ENCODE results near the gene L3MBTL3.

L3MBTL3 gene

DNA sequence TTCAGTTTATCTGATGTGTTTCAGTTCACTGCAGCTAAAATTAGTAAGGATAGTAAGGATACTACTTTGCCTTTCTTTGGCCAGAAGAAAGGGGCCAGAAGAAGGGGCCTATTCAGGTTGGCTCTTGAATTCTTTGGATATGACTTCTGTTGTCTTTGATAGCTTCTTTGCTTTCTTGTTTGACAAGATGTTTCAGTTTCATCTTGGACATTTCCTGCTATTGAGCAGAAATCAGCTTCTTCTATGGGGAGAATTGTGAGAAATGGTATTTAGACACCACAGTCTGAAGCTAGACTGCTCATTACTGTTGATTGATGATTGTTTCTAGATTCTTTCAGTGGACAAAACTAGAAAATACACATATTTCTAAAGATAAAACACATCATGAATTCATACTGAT is 23.2 kb downstream of the L3MBTL3 start:
- no peak overlapping the region for H3K4me2 ChIP-seq
- H4K20me1 ChIP-seq: peaks cover 62% of the 10 kb centered on the region
- H3K27ac ChIP-seq: no peak overlapping the region
- H3K4me3 ChIP-seq: no peak overlapping the region
- H3K36me3 ChIP-seq: peaks cover 14% of the 10 kb centered on the region; the same call in 1 of the 2 replicates
- H3K4me1 ChIP-seq: no peaks in the 10 kb centered on the region
- H3K9me3 ChIP-seq: no peaks in the 10 kb centered on the region
- no peak overlapping the region for H3K9ac ChIP-seq
- no peaks in the 10 kb centered on the region for H3K27me3 ChIP-seq
- no peak for TF ChIP-seq Cebpa-rat (IDR thresholded peaks at IDR 0.05)

DNA sequence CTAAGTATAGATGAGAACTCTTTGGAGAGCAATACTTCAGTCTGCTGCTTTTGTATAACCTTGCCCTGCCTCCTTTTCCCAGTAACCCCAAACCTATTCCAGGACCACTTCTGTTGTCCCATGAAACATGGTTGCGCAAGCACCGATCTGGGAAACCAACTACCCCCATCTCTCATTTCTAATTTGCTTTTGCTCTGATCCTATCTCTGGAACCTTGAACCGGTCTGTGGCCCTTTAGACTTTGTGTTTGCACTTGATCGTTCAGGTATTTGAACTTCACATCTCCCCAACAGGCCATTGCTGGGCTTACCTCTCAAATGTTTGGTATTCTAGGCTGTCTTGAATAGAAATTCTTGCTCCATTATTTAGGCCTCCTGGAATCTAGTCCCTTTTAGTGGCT is 25.0 kb downstream of the L3MBTL3 start:
- Histone ChIP-seq H3K4me1 (no peaks in the 10 kb centered on the region), H3K4me2 (no peak overlapping the region), H3K4me3 (no peak overlapping the region), H3K9me3 (no peaks in the 10 kb centered on the region), H4K20me1 (peaks cover 52% of the 10 kb centered on the region), H3K27me3 (no peaks in the 10 kb centered on the region), H3K9ac (no peak overlapping the region), H3K36me3 (peaks cover 14% of the 10 kb centered on the region; the same call in 1 of the 2 replicates), H3K27ac (no peak overlapping the region)
- 0 out of 2 replicates have a peak, but pooled peaks have one; percentile 32 for TF ChIP-seq Cebpa-rat (IDR thresholded peaks at IDR 0.05)

DNA sequence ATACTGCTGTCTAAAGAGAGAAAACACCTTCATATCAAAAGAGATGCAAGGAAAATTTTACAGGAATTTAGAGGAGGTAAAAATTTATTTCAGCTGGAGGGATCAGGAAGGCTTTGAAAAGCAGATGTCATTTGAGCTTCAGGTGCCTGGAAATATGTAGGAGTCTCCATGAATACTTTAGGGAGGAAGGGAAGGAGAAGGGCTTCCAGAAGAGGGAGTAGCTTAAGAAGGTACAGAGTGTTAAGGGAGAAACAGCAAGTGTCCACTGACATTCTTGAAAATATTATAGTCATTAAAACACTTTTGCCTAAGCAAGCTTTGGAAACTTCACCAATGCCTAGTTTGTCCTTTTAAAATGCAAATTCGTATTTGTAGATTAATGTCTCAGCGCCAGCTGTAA is 27.2 kb downstream of the L3MBTL3 start:
- no peak overlapping the region for H3K27ac ChIP-seq
- H3K4me3 ChIP-seq: no peak overlapping the region
- H3K27me3 ChIP-seq: no peaks in the 10 kb centered on the region
- no peaks in the 10 kb centered on the region for H3K9me3 ChIP-seq
- H3K4me2 ChIP-seq: no peak overlapping the region
- H3K9ac ChIP-seq: no peak overlapping the region
- H3K4me1 ChIP-seq: no peaks in the 10 kb centered on the region
- TF ChIP-seq Cebpa-rat (IDR thresholded peaks at IDR 0.05): no peak
- peaks cover 37% of the 10 kb centered on the region; the same call in 1 of the 2 replicates for H4K20me1 ChIP-seq
- peaks cover 33% of the 10 kb centered on the region for H3K36me3 ChIP-seq

DNA sequence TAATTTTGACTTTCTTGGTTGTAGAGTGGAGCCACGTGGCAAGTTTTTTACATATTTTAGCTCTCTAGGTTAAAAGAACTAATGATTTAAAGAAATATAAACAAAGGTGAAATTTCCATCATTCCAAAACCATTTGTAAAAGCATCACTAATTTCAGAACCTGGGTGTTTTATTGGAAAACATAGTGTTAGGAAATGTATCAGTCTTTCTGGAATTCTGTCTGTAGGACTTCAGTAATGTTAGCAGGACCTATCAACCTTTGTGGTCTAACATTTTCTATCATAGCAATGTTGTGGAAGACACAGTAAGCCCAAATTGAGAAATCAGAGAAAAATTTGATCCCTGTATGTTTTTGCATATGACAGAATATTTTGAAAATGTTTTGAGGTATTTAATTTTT is 28.3 kb downstream of the L3MBTL3 start:
- H3K4me3 ChIP-seq: no peak overlapping the region
- H4K20me1 ChIP-seq: peaks cover 26% of the 10 kb centered on the region; the same call in 1 of the 2 replicates
- H3K27ac ChIP-seq: no peak overlapping the region
- no peak overlapping the region for H3K4me2 ChIP-seq
- no peaks in the 10 kb centered on the region for H3K27me3 ChIP-seq
- no peaks in the 10 kb centered on the region for H3K4me1 ChIP-seq
- H3K9me3 ChIP-seq: no peaks in the 10 kb centered on the region
- H3K36me3 ChIP-seq: peaks cover 41% of the 10 kb centered on the region
- no peak overlapping the region for H3K9ac ChIP-seq
- TF ChIP-seq Cebpa-rat (IDR thresholded peaks at IDR 0.05): no peak

DNA sequence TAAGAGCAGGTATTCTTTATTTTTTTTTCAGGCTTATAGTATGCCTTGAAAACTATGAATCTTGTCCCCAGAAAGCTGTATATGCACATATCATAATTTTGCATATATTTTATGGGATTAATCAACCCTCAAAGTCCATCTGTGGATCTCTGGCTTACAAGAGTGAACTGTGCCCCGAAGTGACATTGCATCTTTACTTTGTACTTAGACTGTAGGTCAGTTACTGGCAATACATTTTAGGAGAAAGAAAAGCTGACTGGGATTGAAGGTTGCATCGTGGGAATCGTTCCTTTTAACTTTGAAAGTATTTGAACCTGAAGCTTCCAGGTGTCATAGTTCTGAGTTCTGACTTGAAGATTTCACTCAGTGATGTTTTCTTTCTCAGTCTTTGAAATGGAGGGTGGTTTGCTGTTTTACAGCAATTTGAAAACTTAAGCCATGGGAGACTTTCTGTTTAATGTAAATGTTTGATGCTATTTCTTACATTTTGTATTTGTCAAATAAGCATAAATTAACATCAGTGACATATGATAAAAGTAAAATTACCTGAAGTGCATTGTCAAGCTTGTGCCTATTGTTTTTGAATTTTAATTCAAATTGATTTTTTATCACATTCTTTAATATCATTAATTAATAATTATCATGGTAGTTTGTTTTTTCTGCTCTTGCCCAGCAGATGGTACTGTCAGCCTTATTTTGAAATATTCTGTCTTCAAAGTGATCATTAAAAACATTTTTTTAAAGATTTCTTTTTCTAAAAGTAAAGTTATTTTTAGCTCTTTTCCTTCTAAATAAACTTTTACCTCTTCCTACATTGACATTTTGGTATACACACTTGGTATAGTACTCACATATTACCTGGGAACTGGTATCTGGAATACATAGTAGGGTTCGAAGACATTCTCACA is 29.0 kb downstream of the L3MBTL3 start:
- peaks cover 48% of the 10 kb centered on the region for H3K36me3 ChIP-seq
- H3K4me2 ChIP-seq: no peak overlapping the region
- no peak overlapping the region for H3K27ac ChIP-seq
- H3K9ac ChIP-seq: no peak overlapping the region
- H3K4me3 ChIP-seq: no peak overlapping the region
- peaks cover 25% of the 10 kb centered on the region; the same call in 1 of the 2 replicates for H4K20me1 ChIP-seq
- no peaks in the 10 kb centered on the region for H3K27me3 ChIP-seq
- no peak for TF ChIP-seq Cebpa-rat (IDR thresholded peaks at IDR 0.05)
- no peaks in the 10 kb centered on the region for H3K9me3 ChIP-seq
- no peaks in the 10 kb centered on the region for H3K4me1 ChIP-seq

DNA sequence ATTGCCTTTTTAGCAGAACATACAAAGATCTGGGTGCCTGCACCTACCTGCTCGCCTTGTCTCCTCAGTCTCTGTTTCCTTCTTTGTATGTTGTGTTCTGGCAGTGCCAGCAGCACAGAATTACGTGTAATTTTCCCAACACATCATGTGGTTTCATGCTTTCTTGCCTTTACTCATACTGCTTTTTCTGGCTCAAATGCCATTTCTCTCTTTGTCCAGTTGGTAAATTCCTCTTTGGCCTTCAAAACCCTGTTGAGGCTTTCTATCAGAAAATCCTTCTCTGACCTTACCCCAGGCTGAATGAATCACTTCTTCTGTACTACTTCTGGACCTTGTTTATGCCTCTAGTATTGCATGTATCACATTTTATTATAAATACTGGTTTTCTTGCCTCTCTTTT is 31.8 kb downstream of the L3MBTL3 start:
- Histone ChIP-seq H3K4me1 (no peaks in the 10 kb centered on the region), H3K9me3 (no peaks in the 10 kb centered on the region), H3K27ac (no peak overlapping the region), H3K9ac (no peak overlapping the region), H4K20me1 (peaks cover 15% of the 10 kb centered on the region; the same call in 1 of the 2 replicates), H3K27me3 (no peaks in the 10 kb centered on the region), H3K4me3 (no peak overlapping the region), H3K4me2 (no peak overlapping the region), H3K36me3 (peaks cover 67% of the 10 kb centered on the region)
- no peak for TF ChIP-seq Cebpa-rat (IDR thresholded peaks at IDR 0.05)

DNA sequence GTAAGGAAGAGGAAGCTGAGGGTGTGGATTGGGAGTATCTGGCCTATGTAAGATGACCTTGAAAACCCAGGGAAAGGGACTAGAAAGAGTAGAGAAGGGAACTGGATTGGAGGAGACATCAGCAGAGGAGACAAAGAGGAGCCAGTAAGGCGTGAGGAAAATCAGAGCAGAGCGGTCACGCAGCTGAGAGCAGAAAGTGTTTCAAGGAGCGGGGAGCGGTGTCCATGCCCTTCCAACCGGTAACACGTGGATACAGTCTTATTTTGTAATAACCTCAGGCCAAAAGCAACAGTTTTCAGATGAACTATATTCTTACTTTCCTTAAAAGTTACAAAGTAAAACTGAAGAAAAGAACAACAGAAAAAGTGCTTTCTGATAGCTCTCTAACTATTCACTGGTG is 36.3 kb downstream of the L3MBTL3 start:
- no peak overlapping the region for H3K9ac ChIP-seq
- no peaks in the 10 kb centered on the region for H3K9me3 ChIP-seq
- H3K4me2 ChIP-seq: no peak overlapping the region
- H4K20me1 ChIP-seq: no peaks in the 10 kb centered on the region
- H3K27ac ChIP-seq: no peak overlapping the region
- H3K4me1 ChIP-seq: no peaks in the 10 kb centered on the region
- H3K36me3 ChIP-seq: peaks cover 82% of the 10 kb centered on the region
- no peaks in the 10 kb centered on the region for H3K27me3 ChIP-seq
- H3K4me3 ChIP-seq: no peak overlapping the region
- no peak for TF ChIP-seq Cebpa-rat (IDR thresholded peaks at IDR 0.05)

DNA sequence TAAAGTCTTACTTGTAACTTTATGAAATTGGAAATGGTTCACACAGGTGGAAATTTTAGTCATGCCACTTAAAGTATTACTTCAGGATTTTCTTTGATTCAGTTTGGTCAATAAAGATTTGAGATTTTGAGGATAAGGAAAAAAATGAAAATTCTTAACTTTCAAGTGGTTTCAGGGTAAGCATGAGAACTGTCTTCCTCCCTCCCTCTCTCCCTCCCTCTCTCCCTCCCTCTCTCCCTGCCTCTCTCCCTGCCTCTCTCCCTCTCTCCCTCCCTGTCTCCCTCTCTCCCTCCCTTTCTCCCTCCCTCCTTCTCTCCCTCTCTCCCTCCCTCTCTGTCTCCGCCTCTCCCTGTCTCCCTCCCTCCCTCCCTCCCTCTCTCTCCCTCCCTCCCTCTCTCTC is 36.9 kb downstream of the L3MBTL3 start:
- no peaks in the 10 kb centered on the region for H3K27me3 ChIP-seq
- no peak for TF ChIP-seq Cebpa-rat (IDR thresholded peaks at IDR 0.05)
- no peaks in the 10 kb centered on the region for H3K9me3 ChIP-seq
- H3K9ac ChIP-seq: no peak overlapping the region
- H3K4me1 ChIP-seq: no peaks in the 10 kb centered on the region
- H3K4me3 ChIP-seq: no peak overlapping the region
- no peak overlapping the region for H3K4me2 ChIP-seq
- no peak overlapping the region for H3K27ac ChIP-seq
- H4K20me1 ChIP-seq: no peaks in the 10 kb centered on the region
- peaks cover 82% of the 10 kb centered on the region for H3K36me3 ChIP-seq

DNA sequence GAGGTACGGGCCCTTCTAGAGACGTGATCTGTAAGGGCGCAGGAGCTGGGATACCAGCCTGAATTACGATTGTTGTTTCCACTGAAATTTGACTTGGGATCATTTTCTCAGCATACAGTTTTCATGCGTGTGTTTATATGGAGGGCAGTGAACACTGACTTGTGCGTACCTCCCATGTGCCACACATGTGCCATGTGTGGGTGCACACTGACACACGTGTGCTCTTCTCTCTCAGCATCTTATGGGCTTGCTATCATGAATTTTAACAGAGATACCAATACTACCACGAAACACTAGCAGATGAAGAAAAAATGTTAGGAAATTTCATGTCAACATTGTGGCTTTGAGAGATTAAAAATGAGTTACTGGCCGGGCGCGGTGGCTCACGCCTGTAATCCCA is 39.1 kb downstream of the L3MBTL3 start:
- Histone ChIP-seq H3K27ac (no peak overlapping the region), H3K9me3 (no peaks in the 10 kb centered on the region), H3K4me2 (no peak overlapping the region), H3K36me3 (peaks cover 82% of the 10 kb centered on the region), H3K27me3 (no peaks in the 10 kb centered on the region), H3K4me3 (no peak overlapping the region), H3K4me1 (no peaks in the 10 kb centered on the region), H4K20me1 (no peaks in the 10 kb centered on the region), H3K9ac (no peak overlapping the region)
- TF ChIP-seq Cebpa-rat (IDR thresholded peaks at IDR 0.05): no peak

DNA sequence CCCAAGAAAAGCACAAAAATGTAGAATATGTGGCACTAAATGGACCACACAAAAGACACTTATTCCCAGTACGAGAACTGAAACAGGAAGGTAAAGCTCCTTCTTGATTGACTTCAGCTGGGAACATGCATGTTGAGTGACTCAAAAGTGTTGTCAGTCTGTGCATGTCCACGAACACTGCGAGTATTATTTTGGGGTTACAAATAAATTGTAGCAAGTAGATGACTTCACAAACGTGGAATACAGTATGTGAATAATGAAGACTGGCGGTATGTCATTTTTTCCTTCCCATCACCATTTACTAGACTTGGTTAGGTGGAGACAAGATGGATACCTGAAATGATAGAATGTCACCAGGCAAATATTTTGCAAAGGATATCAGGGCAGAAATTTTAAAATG is 45.4 kb downstream of the L3MBTL3 start:
- Histone ChIP-seq H3K9me3 (no peaks in the 10 kb centered on the region), H3K27ac (no peak overlapping the region), H3K36me3 (peaks cover 74% of the 10 kb centered on the region)

More for the DNA sequence above, 45.4 kb downstream of the L3MBTL3 start:
- Histone ChIP-seq H4K20me1 (no peaks in the 10 kb centered on the region), H3K4me1 (no peaks in the 10 kb centered on the region), H3K27me3 (no peaks in the 10 kb centered on the region), H3K9ac (no peak overlapping the region), H3K4me3 (no peak overlapping the region), H3K4me2 (no peak overlapping the region)
- no peak for TF ChIP-seq Cebpa-rat (IDR thresholded peaks at IDR 0.05)
